ENCODE measurements around the gene NME3.

Gene NME3

GRCh38 chr16:1721372-1721771 is 50.0 kb downstream of the NME3 start:
- no peak for DNase-seq

All from activated T-cell treated with anti-CD3 and anti-CD28 coated beads for 4 hours (primary cell).